Skin epidermis (tissue), 12 donors: ENCODE measurements around the gene PSMB10.
"Not testable (repeated sequence)": the region's sequence is repeated elsewhere in the genome, so short reads cannot be mapped to it uniquely, and the experiment has no call there.

ENCODE experiments used
- H3K27ac ChIP-seq, 21 experiments: fragments of 200-600 bp; sonication (generic) in 11 of 21; one replicate each; pipeline ENCODE4 v1.5.0; 2020; ENCODE audit warnings: mild to moderate bottlenecking in 3 of 21, inconsistent platforms in 2 of 21, moderate library complexity in 2 of 21
- H3K4me3 ChIP-seq, 7 experiments: fragments of 200-600 bp; sonication (generic) in 2 of 7; one replicate each; pipeline ENCODE4 v1.5.0; 2020; ENCODE audit warnings: inconsistent platforms in 2 of 7, mild to moderate bottlenecking in 2 of 7, moderate library complexity in 1 of 7

The PSMB10 gene

GRCh38 chr16:67931712-67932461, 4.8 kb downstream of the PSMB10 start, which contains the start of gene CTRL:
Gene CTRL (minus strand): TSS chr16:67931862. CDS start chr16:67931852, 10 bp downstream.
- H3K4me3 ChIP-seq, result no peak within 1 kb of the TSS
- peak within 1 kb of the TSS in 1 of 21 experiments; percentile 36 for H3K27ac ChIP-seq

- Histone ChIP-seq H3K4me3 (no peak overlapping the region), H3K27ac (no peak overlapping the region)
Observed at GRCh38 chr16:67930678-67931211, 5.9 kb downstream of the PSMB10 start.

DNA sequence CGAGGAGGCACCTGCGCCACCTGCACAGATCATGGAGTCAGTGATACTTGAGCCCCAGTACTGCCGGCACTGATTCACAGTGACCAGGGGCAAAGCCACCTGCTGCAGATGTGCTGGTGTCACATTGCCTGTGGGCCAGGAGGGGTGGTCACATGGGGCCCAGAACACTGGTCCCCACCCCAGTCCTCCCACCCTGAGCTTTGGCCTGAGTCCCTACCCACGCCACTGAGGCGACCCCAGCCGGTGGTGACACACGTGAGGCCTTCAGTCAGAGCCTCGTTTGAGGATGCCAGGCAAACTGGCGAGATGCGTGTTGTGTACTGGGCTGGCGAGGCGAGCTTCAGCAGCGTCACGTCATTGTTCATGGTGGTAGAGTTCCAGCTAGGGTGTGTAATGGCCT, 6.5 kb downstream of the PSMB10 start:
- no peak overlapping the region for H3K27ac ChIP-seq

DNA sequence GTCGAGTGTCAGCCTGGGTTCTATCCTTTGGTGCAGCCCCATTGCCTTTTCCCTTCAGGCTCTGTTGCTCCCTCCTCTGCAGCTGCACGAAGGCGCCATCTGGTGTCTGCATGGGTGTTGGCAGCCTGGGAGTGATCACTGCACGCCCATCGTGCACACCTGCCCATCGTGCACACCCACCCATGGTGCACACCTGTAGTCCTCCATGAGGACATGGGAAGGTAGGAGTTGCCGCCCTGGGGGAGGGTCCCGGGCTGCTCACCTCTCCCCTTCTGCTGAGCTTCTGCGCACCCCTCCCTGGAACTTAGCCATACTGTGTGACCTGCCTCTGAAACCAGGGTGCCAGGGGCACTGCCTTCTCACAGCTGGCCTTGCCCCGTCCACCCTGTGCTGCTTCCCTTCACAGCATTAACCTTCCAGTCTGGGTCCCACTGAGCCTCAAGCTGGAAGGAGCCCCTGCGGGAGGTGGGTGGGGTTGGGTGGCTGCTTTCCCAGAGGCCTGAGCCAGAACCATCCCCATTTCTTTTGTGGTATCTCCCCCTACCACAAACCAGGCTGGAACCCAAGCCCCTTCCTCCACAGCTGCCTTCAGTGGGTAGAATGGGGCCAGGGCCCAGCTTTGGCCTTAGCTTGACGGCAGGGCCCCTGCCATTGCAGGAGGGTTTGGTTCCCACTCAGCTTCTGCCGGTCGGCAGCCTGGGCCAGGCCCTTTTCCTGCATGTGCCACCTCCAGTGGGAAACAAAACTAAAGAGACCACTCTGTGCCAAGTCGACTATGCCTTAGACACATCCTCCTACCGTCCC, 7.9 kb downstream of the PSMB10 start:
- H3K27ac ChIP-seq, result peak overlapping the region in 1 of 21 experiments; percentile 25
- H3K4me3 ChIP-seq, result no peak overlapping the region

More for the DNA sequence above, 6.5 kb downstream of the PSMB10 start:
- no peak overlapping the region for H3K4me3 ChIP-seq

DNA sequence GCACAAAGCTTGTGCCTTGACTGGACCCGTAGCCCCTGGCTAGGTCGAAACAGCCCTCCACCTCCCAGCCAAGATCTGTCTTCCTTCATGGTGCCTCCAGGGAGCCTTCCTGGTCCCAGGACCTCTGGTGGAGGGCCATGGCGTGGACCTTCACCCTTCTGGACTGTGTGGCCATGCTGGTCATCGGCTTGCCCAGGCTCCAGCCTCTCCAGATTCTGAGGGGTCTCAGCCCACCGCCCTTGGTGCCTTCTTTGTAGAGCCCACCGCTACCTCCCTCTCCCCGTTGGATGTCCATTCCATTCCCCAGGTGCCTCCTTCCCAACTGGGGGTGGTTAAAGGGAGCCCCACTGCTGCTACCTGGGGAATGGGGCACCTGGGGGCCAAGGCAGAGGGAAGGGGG, 8.5 kb downstream of the PSMB10 start:
- peak overlapping the region in 1 of 21 experiments; percentile 25 for H3K27ac ChIP-seq
- H3K4me3 ChIP-seq, result no peak overlapping the region

GRCh38 chr16:67927131-67927941, 9.3 kb downstream of the PSMB10 start:
- no peak overlapping the region for H3K4me3 ChIP-seq

DNA sequence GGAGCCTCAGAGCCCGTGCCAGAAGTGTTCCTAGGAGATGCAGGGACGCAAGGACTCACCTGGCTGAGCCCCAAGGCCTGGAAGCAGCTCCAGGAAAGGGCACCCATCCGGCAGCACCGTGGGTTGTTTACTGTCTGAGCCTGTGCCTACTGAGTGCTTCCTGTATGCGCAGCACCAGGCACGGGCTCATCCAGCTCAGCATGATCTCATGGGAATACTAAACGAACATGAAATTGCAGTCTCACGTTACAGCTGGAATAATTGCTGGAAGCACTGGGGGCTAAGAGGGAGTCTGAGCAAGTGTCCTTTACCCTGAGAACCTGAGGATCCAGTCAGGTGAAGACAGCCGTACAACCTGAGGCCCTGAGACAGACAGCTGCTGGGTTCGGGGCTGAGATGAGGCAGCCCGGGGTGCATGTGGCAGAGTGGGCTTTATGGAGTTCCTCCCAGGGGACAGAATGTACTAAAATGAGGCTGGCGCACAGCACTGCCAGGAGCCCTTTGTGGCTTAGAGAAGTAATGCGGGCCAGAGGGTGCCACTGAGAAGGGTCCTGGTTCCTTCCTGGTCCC, 10.4 kb downstream of the PSMB10 start:
- Histone ChIP-seq H3K4me3 (no peak overlapping the region), H3K27ac (peak overlapping the region in 7 of 21 experiments; percentile 6 to 57 (median 39))

More at GRCh38 chr16:67927131-67927941, 9.3 kb downstream of the PSMB10 start:
- peak overlapping the region in 1 of 21 experiments; percentile 25 for H3K27ac ChIP-seq

DNA sequence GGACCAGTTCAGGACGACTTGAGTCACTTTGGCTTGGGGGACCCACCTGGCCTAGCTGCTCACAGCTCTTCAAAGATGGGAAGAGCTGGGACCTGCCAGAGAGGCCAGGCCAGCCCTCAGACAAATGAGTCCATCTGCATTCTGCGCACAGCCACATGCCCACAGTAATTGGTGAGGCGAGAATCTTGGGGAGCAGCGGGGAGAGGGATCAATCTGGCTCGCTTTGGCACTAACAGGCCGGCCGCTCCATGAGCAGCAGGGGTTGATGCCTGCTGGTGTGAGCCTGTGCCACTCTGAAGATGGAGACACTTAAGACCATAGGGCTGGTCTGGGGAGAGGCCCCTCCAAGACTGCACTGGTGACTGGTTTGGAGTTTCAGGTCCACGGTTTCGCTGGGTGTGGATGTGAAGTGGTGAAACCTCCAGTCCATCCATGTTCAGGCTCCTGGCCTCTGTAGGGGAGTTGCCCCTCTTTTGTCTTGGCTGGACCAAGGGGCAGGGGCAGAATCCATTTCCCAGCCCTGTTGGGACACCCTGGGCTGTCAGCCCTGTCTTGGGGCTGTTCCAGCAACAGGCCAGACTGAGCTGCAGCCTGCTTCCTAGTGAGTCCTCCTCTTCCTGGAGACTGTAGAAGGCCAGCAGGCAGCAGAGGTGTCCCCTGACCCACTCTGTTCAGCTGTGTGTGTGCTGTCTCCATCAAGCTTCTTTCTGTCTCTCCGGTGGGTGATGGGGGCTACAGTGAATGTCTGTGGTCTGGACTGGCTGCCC, 12.3 kb downstream of the PSMB10 start:
- Histone ChIP-seq H3K4me3 (no peak overlapping the region), H3K27ac (peak overlapping the region in 6 of 21 experiments; percentile 8 to 62 (median 33))

DNA sequence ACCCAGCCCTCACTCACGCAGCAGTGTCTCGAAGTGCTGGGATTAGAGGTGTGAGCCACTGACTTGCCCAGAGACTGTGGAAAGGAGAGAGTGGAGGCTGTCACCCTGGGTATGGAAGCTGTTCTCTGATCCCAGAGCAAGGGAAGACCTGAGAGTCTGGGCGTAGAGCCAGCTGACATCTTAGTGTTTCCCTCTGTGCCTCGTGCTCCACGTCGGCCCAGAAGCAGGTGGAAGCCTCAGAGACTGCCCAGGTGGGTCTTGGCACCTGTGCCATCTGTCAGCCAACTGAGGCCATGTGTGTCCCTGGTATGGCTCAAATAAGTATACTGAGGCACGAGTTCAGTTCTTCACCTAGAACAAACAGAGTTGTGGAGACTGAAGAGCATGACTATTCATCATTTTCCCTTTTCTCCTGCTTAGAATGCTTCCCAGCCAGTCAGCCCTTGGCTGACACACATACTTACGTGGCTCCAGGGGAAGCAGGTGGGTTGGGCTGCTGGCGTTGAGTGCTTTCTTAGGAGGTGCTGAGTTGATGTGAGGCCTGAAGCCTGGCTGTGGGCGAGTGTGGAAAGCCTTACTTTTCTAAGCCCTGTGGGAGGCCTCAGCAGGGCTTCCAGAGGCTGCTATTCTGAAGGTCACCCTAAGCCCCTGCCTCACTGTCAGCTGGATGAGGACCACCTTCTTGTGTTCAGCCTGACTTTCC, 13.1 kb downstream of the PSMB10 start:
- H3K27ac ChIP-seq, result peak overlapping the region in 7 of 21 experiments; percentile 8 to 70 (median 35)

GRCh38 chr16:67922740-67923139, 13.9 kb downstream of the PSMB10 start:
- no peak overlapping the region for H3K4me3 ChIP-seq
- H3K27ac ChIP-seq, result peak overlapping the region in 6 of 21 experiments; percentile 12 to 70 (median 37)

More for the DNA sequence above, 13.1 kb downstream of the PSMB10 start:
- H3K4me3 ChIP-seq, result no peak overlapping the region

DNA sequence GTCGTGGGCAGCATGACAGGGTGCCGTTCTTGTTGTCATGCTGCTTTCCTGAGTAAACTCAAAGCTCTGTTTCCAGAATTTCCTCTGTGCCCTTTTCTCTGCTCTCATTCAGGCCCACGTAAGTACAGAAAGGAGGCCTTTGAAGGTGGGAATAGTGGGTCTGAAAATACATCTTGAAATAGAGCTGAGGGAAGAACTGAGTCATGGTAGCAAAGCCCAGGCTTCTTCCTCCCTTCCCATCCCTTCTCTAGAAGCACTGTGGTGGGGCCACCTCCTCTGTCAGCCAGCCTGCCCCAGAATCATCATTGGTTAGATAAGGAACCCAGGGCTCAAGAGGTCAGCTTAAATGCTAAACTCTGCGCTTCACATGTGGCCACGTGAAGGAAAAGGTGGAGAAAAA, 14.4 kb downstream of the PSMB10 start:
- H3K4me3 ChIP-seq, result no peak overlapping the region
- peak overlapping the region in 8 of 21 experiments; percentile 5 to 70 (median 25) for H3K27ac ChIP-seq

GRCh38 chr16:67919622-67920221, 16.9 kb downstream of the PSMB10 start:
- H3K27ac ChIP-seq, result peak overlapping the region in 9 of 21 experiments; percentile 10 to 71 (median 55)
- no peak overlapping the region for H3K4me3 ChIP-seq

DNA sequence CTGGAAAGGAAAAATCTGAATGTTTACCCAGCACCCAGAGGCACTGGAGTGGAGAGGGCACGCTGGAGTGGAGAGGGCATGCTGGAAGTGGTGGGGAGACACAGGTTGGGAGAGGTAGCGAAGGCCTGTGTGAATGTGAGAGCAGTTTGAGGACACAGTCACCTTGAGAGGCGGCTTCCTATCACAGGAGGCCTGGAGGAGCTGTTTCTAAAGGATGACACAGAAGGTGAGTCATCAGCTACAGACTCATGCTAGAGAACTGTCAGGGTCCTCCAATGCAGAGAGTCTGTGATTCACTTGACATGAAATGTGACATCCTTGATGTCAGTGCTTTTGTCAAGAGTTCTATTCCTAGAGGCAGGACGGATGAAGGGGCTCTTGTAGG, 18.8 kb downstream of the PSMB10 start:
- H3K27ac ChIP-seq, result peak overlapping the region in 15 of 21 experiments; percentile 2 to 80 (median 52)
- H3K4me3 ChIP-seq, result no peak overlapping the region

DNA sequence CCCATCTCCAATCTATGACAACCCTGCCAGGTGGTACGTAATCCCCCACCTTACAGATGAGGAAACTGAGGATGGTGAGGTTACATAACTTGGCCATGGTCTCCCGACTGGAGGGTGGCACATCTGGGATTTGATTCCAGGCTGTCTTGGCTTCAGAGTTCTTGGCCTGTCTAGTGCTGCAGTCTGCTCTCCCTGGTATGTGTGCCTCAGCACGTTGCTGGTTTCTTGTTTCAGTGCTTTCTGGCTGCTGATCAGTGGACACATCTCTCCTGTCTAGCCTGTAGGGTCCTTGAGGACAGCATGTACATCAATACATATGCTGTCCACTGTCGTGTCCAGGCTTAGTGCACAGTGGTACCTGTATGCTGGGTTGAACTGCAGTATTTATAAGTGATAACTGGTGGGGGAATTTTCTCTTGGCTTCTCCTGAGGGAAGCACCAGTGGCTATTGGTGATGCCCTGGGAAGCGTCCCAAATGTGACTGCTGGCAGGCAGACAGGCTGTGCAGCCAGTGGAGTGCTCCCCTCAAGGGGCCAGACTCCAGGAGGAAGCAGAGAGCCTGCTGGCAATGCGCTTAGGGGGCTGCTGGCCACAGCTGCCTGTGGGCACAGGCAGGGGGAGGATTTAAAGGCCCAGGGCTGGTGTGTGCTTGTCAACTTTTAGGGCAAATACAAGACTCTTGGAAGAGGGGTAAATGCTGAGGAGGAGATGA, 19.4 kb downstream of the PSMB10 start:
- H3K4me3 ChIP-seq, result no peak overlapping the region
- peak overlapping the region in 15 of 21 experiments; percentile 2 to 80 (median 52) for H3K27ac ChIP-seq

DNA sequence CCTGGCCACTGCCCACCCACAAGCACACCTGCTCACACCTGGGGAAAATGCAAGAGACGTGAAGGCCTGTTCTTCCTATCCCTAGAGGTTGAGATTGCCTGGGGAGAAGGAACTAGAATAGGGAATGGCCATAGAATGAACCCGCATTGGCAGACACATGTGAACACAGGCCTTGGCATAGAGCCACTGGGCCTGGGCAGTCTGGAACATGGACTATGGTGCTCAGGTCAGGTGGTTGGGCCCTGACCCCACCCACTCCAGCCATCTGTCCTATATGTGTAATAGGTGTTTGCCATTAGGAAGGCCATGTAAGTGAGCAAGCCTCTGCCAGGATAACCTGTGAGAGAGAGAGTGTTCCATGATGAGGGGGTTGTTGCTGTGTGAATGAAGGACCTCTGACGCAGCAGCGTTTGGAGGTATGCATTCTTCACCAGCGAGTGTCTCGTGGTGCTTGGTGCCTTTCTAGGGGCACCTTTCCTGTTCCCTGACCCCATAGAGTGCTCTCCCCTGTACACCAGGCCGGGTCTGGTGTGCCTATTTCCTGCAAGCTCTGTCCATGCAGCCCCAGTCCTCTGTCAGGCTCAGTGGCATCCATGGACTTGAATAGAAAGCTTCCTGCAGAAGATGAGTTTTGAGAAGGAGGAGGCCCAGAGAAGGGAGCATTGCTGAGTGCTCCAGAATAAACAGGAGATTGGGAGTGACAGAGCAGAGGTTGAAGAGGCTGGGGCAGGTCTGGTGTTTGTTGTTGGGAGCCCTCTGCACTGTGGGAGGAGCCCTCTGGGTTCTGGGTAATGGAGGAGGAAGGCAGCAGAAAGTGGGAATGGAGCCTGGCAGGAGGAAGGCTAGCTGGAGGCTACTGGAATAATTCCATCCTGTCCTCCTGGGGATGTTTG, 20.6 kb downstream of the PSMB10 start:
- H3K4me3 ChIP-seq, result no peak overlapping the region
- peak overlapping the region in 10 of 21 experiments; percentile 3 to 80 (median 32) for H3K27ac ChIP-seq

DNA sequence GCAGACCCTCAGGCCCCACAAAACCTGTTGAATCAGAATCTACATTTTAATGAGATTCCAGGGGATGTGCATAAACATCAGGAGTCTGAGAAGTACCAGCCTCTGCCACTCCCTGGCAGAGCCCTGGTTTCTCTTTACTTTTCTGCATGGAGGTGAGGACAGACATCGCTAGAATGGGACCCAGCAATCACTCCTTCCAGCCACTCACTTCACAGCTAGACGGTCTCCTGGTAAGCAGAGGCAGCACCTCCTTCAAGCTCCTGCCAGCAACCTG, 21.2 kb downstream of the PSMB10 start:
- H3K27ac ChIP-seq, result peak overlapping the region in 1 of 21 experiments; percentile 16
- H3K4me3 ChIP-seq, result not testable (repeated sequence)
